Measurements from ENCODE around the gene TLL2.
"Not testable (repeated sequence)": the region's sequence is repeated elsewhere in the genome, so short reads cannot be mapped to it uniquely, and the experiment has no call there.

The TLL2 gene

GRCh38 chr10:96513698-96514561 lies at the start of gene TLL2:
Gene TLL2, minus strand, starts transcription at chr10:96513926. Its CDS starts 241 bp downstream, at chr10:96513685.
- peak; percentile 51 for DNase-seq

- DNase-seq, result no peak
Measured at GRCh38 chr10:96560966-96561887, 47.5 kb upstream of the TLL2 start.

GRCh38 chr10:96560489-96560888 lies 46.8 kb upstream of the TLL2 start:
- DNase-seq, result no peak

GRCh38 chr10:96556003-96556402 lies 42.3 kb upstream of the TLL2 start:
- DNase-seq, result no peak

GRCh38 chr10:96555330-96555729 lies 41.6 kb upstream of the TLL2 start:
- DNase-seq, result no peak

GRCh38 chr10:96548589-96548988 lies 34.9 kb upstream of the TLL2 start:
- no peak for DNase-seq

- DNase-seq, result not testable (repeated sequence)
Measured at GRCh38 chr10:96545558-96545957, 31.8 kb upstream of the TLL2 start.

- DNase-seq, result no peak
Measured at GRCh38 chr10:96541921-96542320, 28.2 kb upstream of the TLL2 start.

GRCh38 chr10:96540240-96540639 lies 26.5 kb upstream of the TLL2 start:
- no peak for DNase-seq

- DNase-seq, result no peak
Measured at GRCh38 chr10:96538683-96539082, 25.0 kb upstream of the TLL2 start.

GRCh38 chr10:96536129-96536528 lies 22.4 kb upstream of the TLL2 start:
- DNase-seq, result no peak

- DNase-seq, result no peak
Measured at GRCh38 chr10:96532523-96532922, 18.8 kb upstream of the TLL2 start.

GRCh38 chr10:96529634-96530279 lies 16.0 kb upstream of the TLL2 start:
- no peak for DNase-seq

- DNase-seq, result no peak
Measured at GRCh38 chr10:96524741-96525140, 11.0 kb upstream of the TLL2 start.

GRCh38 chr10:96517284-96517683 lies 3.6 kb upstream of the TLL2 start:
- DNase-seq, result no peak

GRCh38 chr10:96516337-96516736 lies 2.6 kb upstream of the TLL2 start:
- no peak for DNase-seq

GRCh38 chr10:96513305-96513697 lies 425 bp downstream of the TLL2 start:
- peak; percentile 33 for DNase-seq

- no peak for DNase-seq
Measured at GRCh38 chr10:96512524-96513304, 1.0 kb downstream of the TLL2 start.

- peak; percentile 10 for DNase-seq
Measured at GRCh38 chr10:96511044-96511945, 2.4 kb downstream of the TLL2 start.

- DNase-seq, result no peak
Measured at GRCh38 chr10:96509017-96509641, 4.6 kb downstream of the TLL2 start.

GRCh38 chr10:96507044-96507443 lies 6.7 kb downstream of the TLL2 start:
- no peak for DNase-seq

Data from CD4-positive, alpha-beta T cell treated with Interleukin-21 for 1 hour (primary cell).